SK-N-SH (cell line): Measurements from ENCODE around the gene CNTD1.

Experiments used
- CHD2 ChIP-seq: fragments of 150-350 bp; IDR thresholded peaks from 2 replicates; pipeline ENCODE4 v1.6.1; 2018; ENCODE audit warnings: low read length; ENCODE audit not compliant: partially characterized antibody
- FOSL2 ChIP-seq: IDR thresholded peaks from 2 replicates; pipeline ENCODE4 v1.4.0; 2012; ENCODE audit warnings: low read depth, mild to moderate bottlenecking, moderate library complexity, borderline replicate concordance
- TEAD4 ChIP-seq: IDR thresholded peaks from 2 replicates; pipeline ENCODE4 v1.4.0; 2012; ENCODE audit warnings: mild to moderate bottlenecking, borderline replicate concordance; ENCODE audit not compliant: insufficient read depth
- YY1 ChIP-seq: IDR thresholded peaks from 2 replicates; pipeline ENCODE4 v1.4.0; 2012; ENCODE audit warnings: low read depth, mild to moderate bottlenecking
- TF ChIP-seq, protein P1 (sequence below): fragments of 200-600 bp; sonication (generic); IDR thresholded peaks from 2 replicates; pipeline ENCODE4 v1.6.1; 2017; ENCODE audit warnings: antibody characterized with exemption, mild to moderate bottlenecking, moderate library complexity

DNA sequence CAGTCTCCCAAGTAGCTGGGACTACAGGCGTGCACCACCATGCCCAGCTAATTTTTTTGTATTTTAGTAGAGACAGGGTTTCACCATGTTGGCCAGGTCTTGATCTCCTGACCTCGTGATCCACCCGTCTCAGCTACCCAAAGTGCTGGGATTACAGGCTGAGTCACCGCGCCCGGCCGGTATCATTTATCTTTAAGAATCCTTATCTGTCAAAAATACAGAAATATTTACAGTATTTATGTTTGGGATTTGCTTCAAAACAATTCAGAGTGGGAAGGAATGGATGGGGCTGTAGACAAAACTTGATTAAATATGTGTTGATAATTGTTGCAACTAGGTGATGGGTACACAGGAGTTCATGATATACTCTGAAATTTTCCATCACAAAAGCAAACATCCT lies 22.5 kb downstream of the CNTD1 start:
- no peak for TF ChIP-seq TEAD4
- TF ChIP-seq, protein P1, sequence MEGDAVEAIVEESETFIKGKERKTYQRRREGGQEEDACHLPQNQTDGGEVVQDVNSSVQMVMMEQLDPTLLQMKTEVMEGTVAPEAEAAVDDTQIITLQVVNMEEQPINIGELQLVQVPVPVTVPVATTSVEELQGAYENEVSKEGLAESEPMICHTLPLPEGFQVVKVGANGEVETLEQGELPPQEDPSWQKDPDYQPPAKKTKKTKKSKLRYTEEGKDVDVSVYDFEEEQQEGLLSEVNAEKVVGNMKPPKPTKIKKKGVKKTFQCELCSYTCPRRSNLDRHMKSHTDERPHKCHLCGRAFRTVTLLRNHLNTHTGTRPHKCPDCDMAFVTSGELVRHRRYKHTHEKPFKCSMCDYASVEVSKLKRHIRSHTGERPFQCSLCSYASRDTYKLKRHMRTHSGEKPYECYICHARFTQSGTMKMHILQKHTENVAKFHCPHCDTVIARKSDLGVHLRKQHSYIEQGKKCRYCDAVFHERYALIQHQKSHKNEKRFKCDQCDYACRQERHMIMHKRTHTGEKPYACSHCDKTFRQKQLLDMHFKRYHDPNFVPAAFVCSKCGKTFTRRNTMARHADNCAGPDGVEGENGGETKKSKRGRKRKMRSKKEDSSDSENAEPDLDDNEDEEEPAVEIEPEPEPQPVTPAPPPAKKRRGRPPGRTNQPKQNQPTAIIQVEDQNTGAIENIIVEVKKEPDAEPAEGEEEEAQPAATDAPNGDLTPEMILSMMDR: no peak
- no peak for TF ChIP-seq YY1
- no peak for TF ChIP-seq CHD2
- no peak for TF ChIP-seq FOSL2
